ENCODE results near the gene ZNRF4. TPM values are rescaled to one million over a fixed set of nuclear protein-coding genes. Genes with fewer than 3 reads are reported as not detected.

The ZNRF4 gene
- total RNA-seq, 1 donor from 2014 or later = not detected

DNA sequence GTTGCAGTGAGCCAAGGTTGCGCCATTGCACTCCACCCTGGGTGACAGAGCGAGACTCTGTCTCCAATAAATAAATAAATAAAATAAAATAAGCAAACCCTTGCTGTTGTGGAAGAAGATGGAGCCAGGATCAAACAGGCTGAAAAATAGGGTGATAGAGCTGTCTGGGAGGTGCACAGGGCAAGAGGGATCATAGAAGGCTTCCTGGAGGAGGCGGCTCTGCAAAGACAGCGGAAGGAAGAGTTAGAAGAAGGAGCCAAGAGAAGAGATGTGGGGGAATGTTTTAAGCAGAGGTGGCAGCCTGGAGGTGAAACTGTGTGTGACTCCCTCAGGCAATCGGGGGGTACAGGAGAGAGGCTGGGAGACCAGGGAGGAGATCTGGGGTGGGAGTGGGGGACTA, 40.6 kb downstream of the ZNRF4 start:
- Histone ChIP-seq H3K27me3 (ENCODE audit: control insufficient read depth in 3 of 3, insufficient read depth in 3 of 3, low read length in 3 of 3) (peaks cover 37 to 65% (median 55%) of the 10 kb centered on the region in 3 donors), H3K4me1 (ENCODE audit: control insufficient read depth in 3 of 3, insufficient read depth in 3 of 3, low read length in 3 of 3) (no peaks in the 10 kb centered on the region), H3K27ac (ENCODE audit: low read depth, low read length) (no peak overlapping the region)

DNA sequence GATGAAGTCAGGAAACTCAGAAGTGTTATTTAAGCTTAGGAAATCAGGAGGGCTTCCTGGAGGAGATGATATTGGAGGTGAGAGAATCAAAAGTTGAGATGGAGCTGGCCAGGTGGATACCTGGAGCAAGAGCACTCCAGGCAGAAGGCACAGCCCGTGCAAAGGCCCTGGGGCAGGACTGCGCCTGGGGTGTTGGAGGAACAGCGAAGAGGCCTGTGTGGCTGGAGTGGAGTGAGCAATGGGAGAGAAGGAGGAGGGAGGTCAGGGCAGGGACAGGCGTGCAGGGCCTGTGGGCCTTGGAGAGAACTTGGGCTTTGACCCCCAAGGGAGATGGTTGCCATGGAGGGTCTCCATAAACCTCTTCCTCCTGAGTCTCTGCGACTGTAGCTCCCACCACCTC, 42.1 kb downstream of the ZNRF4 start:
- H3K4me3 ChIP-seq (ENCODE audit: low read length in 3 of 3) = no peak overlapping the region
- H3K27ac ChIP-seq (ENCODE audit: low read depth, low read length) = no peak overlapping the region
- H3K27me3 ChIP-seq (ENCODE audit: control insufficient read depth in 3 of 3, insufficient read depth in 3 of 3, low read length in 3 of 3) = peaks cover 31 to 51% (median 44%) of the 10 kb centered on the region in 3 donors
- H3K9me3 ChIP-seq (ENCODE audit: control insufficient read depth in 3 of 3, low read length in 3 of 3) = peaks cover 0 to 7% (median 4%) of the 10 kb centered on the region in 3 donors
- H3K36me3 ChIP-seq (ENCODE audit: control insufficient read depth in 3 of 3, insufficient read depth in 3 of 3, low read length in 3 of 3) = no peaks in the 10 kb centered on the region
- no peaks in the 10 kb centered on the region for H3K4me1 ChIP-seq (ENCODE audit: control insufficient read depth in 3 of 3, insufficient read depth in 3 of 3, low read length in 3 of 3)
- H3K9ac ChIP-seq (ENCODE audit: low read depth in 1 of 3, low read length in 3 of 3) = no peak overlapping the region

More for the DNA sequence above, 40.6 kb downstream of the ZNRF4 start:
- Histone ChIP-seq H3K4me3 (ENCODE audit: low read length in 3 of 3) (no peak overlapping the region), H3K9ac (ENCODE audit: low read depth in 1 of 3, low read length in 3 of 3) (no peak overlapping the region), H3K36me3 (ENCODE audit: control insufficient read depth in 3 of 3, insufficient read depth in 3 of 3, low read length in 3 of 3) (no peaks in the 10 kb centered on the region), H3K9me3 (ENCODE audit: control insufficient read depth in 3 of 3, low read length in 3 of 3) (no peaks in the 10 kb centered on the region)

DNA sequence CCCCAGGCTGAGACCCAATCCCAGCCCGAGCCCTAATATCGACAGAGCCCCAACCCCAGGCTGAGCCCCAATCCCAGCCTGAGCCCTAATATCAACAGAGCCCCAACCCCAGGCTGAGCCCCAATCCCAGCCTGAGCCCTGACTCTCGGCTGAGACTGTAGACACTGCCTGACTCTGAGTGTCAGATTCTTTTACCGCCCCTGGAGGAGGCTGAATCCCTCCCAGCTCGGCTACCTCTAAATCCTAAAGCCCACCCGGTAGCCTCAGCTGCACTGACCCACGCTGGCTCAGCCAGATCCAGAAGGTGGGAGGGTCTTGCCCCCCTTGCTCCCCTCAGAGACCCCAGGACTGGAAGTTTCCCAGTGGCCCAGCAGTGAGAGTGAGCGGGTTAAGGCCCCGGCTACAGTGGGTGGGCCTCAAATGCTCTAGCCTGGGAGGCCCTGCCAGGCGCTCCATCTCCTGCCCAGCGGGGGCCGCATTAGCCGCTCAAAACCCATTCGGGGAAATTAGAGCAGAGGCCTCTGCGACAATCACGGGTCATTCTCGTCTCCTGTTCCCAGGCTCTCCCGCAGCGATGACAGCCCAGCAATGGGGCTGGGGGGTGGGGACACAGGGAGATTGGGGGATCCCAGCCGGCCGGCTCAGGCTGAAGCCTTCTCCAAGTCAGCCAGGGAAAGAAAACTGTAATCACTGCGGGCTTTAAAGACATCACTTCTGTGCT, 43.8 kb downstream of the ZNRF4 start:
- Histone ChIP-seq H3K4me1 (ENCODE audit: control insufficient read depth in 3 of 3, insufficient read depth in 3 of 3, low read length in 3 of 3) (no peaks in the 10 kb centered on the region), H3K4me3 (ENCODE audit: low read length in 3 of 3) (no peak overlapping the region), H3K9ac (ENCODE audit: low read depth in 1 of 3, low read length in 3 of 3) (no peak overlapping the region), H3K27me3 (ENCODE audit: control insufficient read depth in 3 of 3, insufficient read depth in 3 of 3, low read length in 3 of 3) (peaks cover 25 to 40% (median 33%) of the 10 kb centered on the region in 3 donors), H3K36me3 (ENCODE audit: control insufficient read depth in 3 of 3, insufficient read depth in 3 of 3, low read length in 3 of 3) (no peaks in the 10 kb centered on the region), H3K27ac (ENCODE audit: low read depth, low read length) (no peak overlapping the region), H3K9me3 (ENCODE audit: control insufficient read depth in 3 of 3, low read length in 3 of 3) (peaks cover 3 to 10% (median 4%) of the 10 kb centered on the region in 3 donors)

DNA sequence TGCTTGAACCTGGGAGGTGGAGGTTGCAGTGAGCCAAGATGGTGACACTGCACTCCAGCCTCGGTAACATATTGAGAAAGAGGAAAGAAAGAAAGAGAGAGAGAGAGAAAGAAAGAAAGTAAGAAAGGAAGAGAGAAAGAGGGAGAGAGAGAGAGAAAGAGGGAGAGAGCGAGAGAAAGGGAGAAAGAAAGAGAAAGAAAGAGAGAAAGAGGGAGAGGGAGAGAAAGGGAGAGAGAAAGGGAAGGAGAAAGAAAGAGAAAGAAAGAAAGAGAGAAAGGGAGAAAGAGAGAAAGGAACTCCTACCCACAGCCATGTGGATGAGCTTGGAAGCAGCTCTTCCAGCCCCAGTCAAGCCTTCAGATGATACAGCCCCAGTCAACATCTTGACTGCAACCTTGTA, 46.7 kb downstream of the ZNRF4 start:
- peaks cover 3 to 10% (median 4%) of the 10 kb centered on the region in 3 donors for H3K9me3 ChIP-seq (ENCODE audit: control insufficient read depth in 3 of 3, low read length in 3 of 3)
- H3K9ac ChIP-seq (ENCODE audit: low read depth in 1 of 3, low read length in 3 of 3) = no peak overlapping the region
- H3K4me1 ChIP-seq (ENCODE audit: control insufficient read depth in 3 of 3, insufficient read depth in 3 of 3, low read length in 3 of 3) = no peaks in the 10 kb centered on the region
- H3K27ac ChIP-seq (ENCODE audit: low read depth, low read length) = no peak overlapping the region
- no peak overlapping the region for H3K4me3 ChIP-seq (ENCODE audit: low read length in 3 of 3)
- H3K27me3 ChIP-seq (ENCODE audit: control insufficient read depth in 3 of 3, insufficient read depth in 3 of 3, low read length in 3 of 3) = peaks cover 11 to 23% (median 15%) of the 10 kb centered on the region in 3 donors
- H3K36me3 ChIP-seq (ENCODE audit: control insufficient read depth in 3 of 3, insufficient read depth in 3 of 3, low read length in 3 of 3) = no peaks in the 10 kb centered on the region

DNA sequence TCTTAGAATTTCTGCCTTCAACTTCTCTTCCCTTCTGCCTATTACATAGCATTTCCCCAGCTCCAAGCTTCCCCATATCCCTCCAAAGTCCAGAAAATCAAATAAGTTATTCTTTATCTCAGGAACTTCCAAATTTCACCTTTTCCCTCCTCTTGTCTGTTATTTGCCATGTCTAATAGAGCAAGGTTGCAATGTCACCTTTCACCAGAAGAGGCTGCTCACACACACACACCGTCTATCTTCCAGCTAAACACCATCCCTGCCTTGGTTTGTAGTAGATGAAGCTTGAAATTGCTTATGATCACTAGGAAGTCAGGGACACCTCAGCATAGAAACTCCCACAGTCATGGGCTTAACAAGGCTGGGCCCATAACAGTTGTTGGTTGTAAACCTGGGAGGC, 48.4 kb downstream of the ZNRF4 start:
- Histone ChIP-seq H3K9me3 (ENCODE audit: control insufficient read depth in 3 of 3, low read length in 3 of 3) (peaks cover 3 to 10% (median 4%) of the 10 kb centered on the region in 3 donors), H3K9ac (ENCODE audit: low read depth in 1 of 3, low read length in 3 of 3) (no peak overlapping the region), H3K27ac (ENCODE audit: low read depth, low read length) (no peak overlapping the region), H3K4me1 (ENCODE audit: control insufficient read depth in 3 of 3, insufficient read depth in 3 of 3, low read length in 3 of 3) (no peaks in the 10 kb centered on the region), H3K36me3 (ENCODE audit: control insufficient read depth in 3 of 3, insufficient read depth in 3 of 3, low read length in 3 of 3) (no peaks in the 10 kb centered on the region), H3K27me3 (ENCODE audit: control insufficient read depth in 3 of 3, insufficient read depth in 3 of 3, low read length in 3 of 3) (peaks cover 3 to 13% (median 11%) of the 10 kb centered on the region in 3 donors), H3K4me3 (ENCODE audit: low read length in 3 of 3) (no peak overlapping the region)

DNA sequence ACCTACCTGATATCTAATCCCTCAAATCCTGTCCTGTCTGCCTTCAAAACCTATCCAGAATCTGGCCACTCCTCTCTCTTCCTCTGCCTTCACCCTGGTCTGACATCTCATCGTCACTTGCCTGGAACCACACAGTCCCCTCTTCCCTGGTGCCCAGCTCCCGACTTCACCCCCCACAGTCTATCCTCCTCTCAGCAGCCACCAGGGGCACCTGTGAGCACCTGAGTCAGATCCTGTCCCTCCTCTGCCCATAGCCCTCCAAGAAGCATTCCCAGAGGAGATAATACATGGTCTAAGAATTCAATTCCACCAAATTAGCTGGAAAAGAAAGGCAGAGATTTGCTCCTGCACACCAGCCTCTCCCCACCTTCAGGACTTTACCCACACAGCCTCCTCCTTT, 48.9 kb downstream of the ZNRF4 start:
- Histone ChIP-seq H3K4me3 (ENCODE audit: low read length in 3 of 3) (no peak overlapping the region), H3K27ac (ENCODE audit: low read depth, low read length) (no peak overlapping the region), H3K4me1 (ENCODE audit: control insufficient read depth in 3 of 3, insufficient read depth in 3 of 3, low read length in 3 of 3) (no peaks in the 10 kb centered on the region), H3K36me3 (ENCODE audit: control insufficient read depth in 3 of 3, insufficient read depth in 3 of 3, low read length in 3 of 3) (no peaks in the 10 kb centered on the region), H3K9ac (ENCODE audit: low read depth in 1 of 3, low read length in 3 of 3) (no peak overlapping the region), H3K9me3 (ENCODE audit: control insufficient read depth in 3 of 3, low read length in 3 of 3) (peaks cover 3 to 10% (median 4%) of the 10 kb centered on the region in 3 donors), H3K27me3 (ENCODE audit: control insufficient read depth in 3 of 3, insufficient read depth in 3 of 3, low read length in 3 of 3) (peaks cover 3 to 11% (median 8%) of the 10 kb centered on the region in 3 donors)

Other genes with a start within 250 kb of the ZNRF4 start
- 79.9 TPM for gene PTPRS, start 114.6 kb upstream of the ZNRF4 start, total RNA-seq
- gene TINCR, start 112.5 kb downstream of the ZNRF4 start, total RNA-seq = not detected
- gene SAFB2, start 167.4 kb downstream of the ZNRF4 start, total RNA-seq = 23.5 TPM
- gene SAFB, start 167.7 kb downstream of the ZNRF4 start, total RNA-seq = 61.1 TPM
- 43.3 TPM for gene MICOS13, start 225.1 kb downstream of the ZNRF4 start, total RNA-seq
- gene HSD11B1L, start 225.6 kb downstream of the ZNRF4 start, total RNA-seq = 4.7 TPM
- gene RPL36, start 234.9 kb downstream of the ZNRF4 start, total RNA-seq = 634 TPM

Data from skeletal muscle tissue (tissue), 4 donors.